K562 (cell line): Measurements from ENCODE around the gene MAN1B1. TPM values are rescaled to one million over a fixed set of nuclear protein-coding genes. Genes with fewer than 3 reads are reported as not detected.

Experiments
- ARID4B ChIP-seq: sonication (generic); formaldehyde crosslinking; IDR thresholded peaks from 2 replicates; pipeline ENCODE4 v1.8.0; 2022; ENCODE audit warnings: mild to moderate bottlenecking, missing genetic modification reagents
- BRCA1 ChIP-seq, 2 experiments: fragments of 450-650 bp in 1 of 2; sonication (generic) in 1 of 2; formaldehyde crosslinking in 1 of 2; IDR thresholded peaks; 2 replicates each; pipeline versions ENCODE4 v1.5.0 to v1.6.1; 2017 to 2020; ENCODE audit warnings: mild to moderate bottlenecking in 1 of 2, missing genetic modification reagents in 1 of 2
- BRD9 ChIP-seq: fragments of 450-650 bp; IDR thresholded peaks from 2 replicates; pipeline ENCODE4 v1.6.1; 2018; ENCODE audit warnings: low read depth; ENCODE audit not compliant: partially characterized antibody
- E2F4 ChIP-seq: sonication (generic); formaldehyde crosslinking; IDR thresholded peaks from 2 replicates; pipeline ENCODE4 v1.8.0; 2022; ENCODE audit warnings: mild to moderate bottlenecking, low read depth, missing genetic modification reagents
- HDAC1 ChIP-seq, 2 experiments: fragments of 450-650 bp; IDR thresholded peaks; 2 replicates each; pipeline ENCODE4 v1.6.1; 2016 to 2017; ENCODE audit warnings: inconsistent platforms in 1 of 2, mild to moderate bottlenecking in 1 of 2, moderate library complexity in 1 of 2
- HDGF ChIP-seq: fragments of 450-650 bp; IDR thresholded peaks from 2 replicates; pipeline ENCODE4 v1.6.1; 2016
- KAT7 ChIP-seq: sonication (generic); formaldehyde crosslinking; IDR thresholded peaks from 2 replicates; pipeline ENCODE4 v1.8.0; 2022; ENCODE audit warnings: missing genetic modification reagents, mild to moderate bottlenecking, borderline replicate concordance
- MEF2D ChIP-seq: conservative IDR thresholded peaks from 2 replicates; pipeline ENCODE4 v1.6.1; 2016; ENCODE audit warnings: low read depth, missing genetic modification characterization, missing compliant biosample characterization
- SMARCA5 ChIP-seq: fragments of 450-650 bp; IDR thresholded peaks from 2 replicates; pipeline ENCODE4 v1.6.1; 2016
- SP1 ChIP-seq: sonication (generic); formaldehyde crosslinking; IDR thresholded peaks from 2 replicates; pipeline ENCODE4 v1.8.1; 2022; ENCODE audit warnings: mild to moderate bottlenecking, missing genetic modification reagents
- USF1 ChIP-seq: sonication (generic); formaldehyde crosslinking; IDR thresholded peaks from 2 replicates; pipeline ENCODE4 v1.9.0; 2022; ENCODE audit warnings: mild to moderate bottlenecking, missing genetic modification reagents
- ZNF224 ChIP-seq: sonication (generic); formaldehyde crosslinking; IDR thresholded peaks from 2 replicates; pipeline ENCODE4 v1.8.0; 2022; ENCODE audit warnings: mild to moderate bottlenecking, missing genetic modification reagents
- ZNF445 ChIP-seq: fragments of 250-450 bp; sonication (Bioruptor Pico); IDR thresholded peaks from 2 replicates; pipeline ENCODE4 v1.4.0; 2020; ENCODE audit warnings: low read depth, mild to moderate bottlenecking, moderate library complexity
- ZNF551 ChIP-seq: fragments of 250-450 bp; sonication (Bioruptor Pico); IDR thresholded peaks from 2 replicates; pipeline ENCODE4 v1.5.0; 2021; ENCODE audit warnings: mild to moderate bottlenecking, moderate library complexity
- ZNF561 ChIP-seq: fragments of 450-650 bp; formaldehyde crosslinking; conservative IDR thresholded peaks from 2 replicates; pipeline ENCODE4 v1.4.0; 2020; ENCODE audit warnings: mild to moderate bottlenecking, moderate library complexity
- ZNF740 ChIP-seq, 3 experiments: fragments of 200-800 bp in 1 of 3; sonication (Bioruptor generic) in 1 of 3; sonication (generic) in 1 of 3; formaldehyde crosslinking in 1 of 3; IDR thresholded peaks; 2 replicates each; pipeline versions ENCODE4 v1.6.1 to v1.8.0; 2016 to 2022; ENCODE audit warnings: mild to moderate bottlenecking in 2 of 3, missing compliant biosample characterization in 2 of 3, missing genetic modification characterization in 2 of 3, missing genetic modification reagents in 1 of 3
- polyA plus RNA-seq, 8 experiments: library from polyadenylated mRNA; depleted of rRNA in 4 of 8; stranded (reverse) in 5 of 8; unstranded in 3 of 8; fragments of >200 nt; fragmentation: Nextera tagmentation in 2 of 8; fragmentation: Illumina TruSeq in 1 of 8; extraction: Ambion mirVana in 2 of 8; extraction: Trizol in 1 of 8; gene quantifications; 2 replicates each; pipeline versions ENCODE4 v1.2.1 to v1.2.3, GENCODE V29; 2011 to 2014; ENCODE audit warnings: inconsistent platforms in 1 of 8, missing spikeins in 1 of 8
- total RNA-seq, 7 experiments: library from RNA; depleted of rRNA in 6 of 7; stranded (reverse); fragments of >200 nt in 6 of 7; fragmentation: Illumina TruSeq in 2 of 7; extraction: Trizol in 2 of 7; gene quantifications; 2 replicates each; pipeline versions ENCODE4 v1.2.1 to v1.2.3, GENCODE V29; 2011 to 2021; ENCODE audit warnings: low replicate concordance in 1 of 7

Gene MAN1B1
- total and polyA plus RNA-seq, 9 of the 15 experiments (the other 6 are each of a cell fraction or from before 2014, with no cell fraction given): 0.55 to 36.6 (median 27.3) TPM

- TF ChIP-seq ARID4B (CRISPR knock-in tag) (peak; percentile 47), E2F4 (peak; percentile 58; the same call in 1 of the 2 replicates), HDGF (0 out of 2 replicates have a peak, but pooled peaks have one; percentile 23), SMARCA5 (0 out of 2 replicates have a peak, but pooled peaks have one; percentile 16), HDAC1 (IDR thresholded peaks at IDR 0.05) (0 out of 4 replicates have a peak, but pooled peaks of 1 of the 2 experiments have one; percentile 8), SP1 (CRISPR knock-in tag) (no peak; the same call in 1 of the 2 replicates), ZNF445 (no peak), BRD9 (peak; percentile 23), ZNF551 (no peak), USF1 (no peak), ZNF740 (CRISPR knock-in tag; IDR thresholded peaks at IDR 0.05) (peak; percentile 92), ZNF740 (tag; IDR thresholded peaks at IDR 0.05) (no peak), BRCA1 (IDR thresholded peaks at IDR 0.05) (no peak), BRCA1 (CRISPR knock-in tag; IDR thresholded peaks at IDR 0.05) (0 out of 2 replicates have a peak, but pooled peaks have one; percentile 26), MEF2D (tag) (no peak), ZNF224 (CRISPR knock-in tag) (no peak), ZNF561 (CRISPR knock-in tag) (peak; percentile 44; the same call in 1 of the 2 replicates), KAT7 (CRISPR knock-in tag) (peak; percentile 83; the same call in 1 of the 2 replicates)
Measured at GRCh38 chr9:137070906-137071275, 15.9 kb upstream of the MAN1B1 start (continued).
